Natural killer cell (primary cell): ENCODE results near the gene EMC10. TPM values are rescaled to one million over a fixed set of nuclear protein-coding genes. Genes with fewer than 3 reads are reported as not detected.

Experiments
- ATAC-seq, 3 donors: fragments of 150-1000 bp in 2 of 3; fragments of 200-7000 bp in 1 of 3; cut with Tn5 transposase; 1 replicate in 1 of 3; 2 replicates in 2 of 3; pipeline ENCODE4 v1.10.0; 2021; ENCODE audit warnings: mild to moderate bottlenecking in 2 of 3, moderate library complexity in 2 of 3
- DNase-seq, 2 donors: peaks; one replicate each; pipeline versions ENCODE4 v3.0.0 to v3.0.0-alpha.2; 2013 to 2021; ENCODE audit warnings: mixed read lengths in 1 of 2
- H3K27ac ChIP-seq: one replicate; pipeline ENCODE4 v1.5.1; 2013; ENCODE audit warnings: mild to moderate bottlenecking, low read length
- H3K27me3 ChIP-seq: one replicate; pipeline ENCODE4 v1.6.1; 2013; ENCODE audit warnings: low read length; ENCODE audit not compliant: control insufficient read depth, insufficient read depth
- H3K36me3 ChIP-seq: one replicate; pipeline ENCODE4 v1.6.1; 2013; ENCODE audit warnings: low read length; ENCODE audit not compliant: control insufficient read depth, insufficient read depth
- H3K4me1 ChIP-seq: one replicate; pipeline ENCODE4 v1.6.1; 2013; ENCODE audit warnings: low read length; ENCODE audit not compliant: control insufficient read depth, insufficient read depth
- H3K4me3 ChIP-seq: one replicate; pipeline ENCODE4 v1.5.1; 2013; ENCODE audit warnings: low read length
- H3K9me3 ChIP-seq: one replicate; pipeline ENCODE4 v1.6.1; 2013; ENCODE audit warnings: low read length; ENCODE audit not compliant: control insufficient read depth, insufficient read depth
- H3K27ac Mint-ChIP-seq, 2 donors: one replicate each; pipeline ENCODE4 v1.8.0; 2022; ENCODE audit warnings: mild to moderate bottlenecking in 2 of 2, mixed read lengths in 2 of 2, moderate library complexity in 1 of 2
- H3K27me3 Mint-ChIP-seq, 2 donors: one replicate each; pipeline ENCODE4 v1.8.0; 2022; ENCODE audit warnings: low read depth in 2 of 2, mixed read lengths in 2 of 2
- H3K36me3 Mint-ChIP-seq: one replicate; pipeline ENCODE4 v1.8.0; 2022; ENCODE audit warnings: mixed read lengths
- H3K4me1 Mint-ChIP-seq, 2 donors: one replicate each; pipeline ENCODE4 v1.8.0; 2022; ENCODE audit warnings: mixed read lengths in 2 of 2
- H3K4me3 Mint-ChIP-seq: one replicate; pipeline ENCODE4 v1.8.0; 2022; ENCODE audit warnings: mild to moderate bottlenecking, moderate library complexity, mixed read lengths
- H3K9me3 Mint-ChIP-seq, 2 donors: one replicate each; pipeline ENCODE4 v1.8.0; 2022; ENCODE audit warnings: mixed read lengths in 2 of 2
- CTCF ChIP-seq: fragments of 200-600 bp; IDR thresholded peaks from one replicate; pipeline ENCODE4 v1.8.0; 2022; ENCODE audit warnings: antibody characterized with exemption
- whole genome bisulfite sequencing: methylation state at CpG from one replicate; pipeline ENCODE4 v1.1.7; 2013; ENCODE audit warnings: missing lambda C conversion rate; ENCODE audit not compliant: insufficient coverage; 5-methylcytosine and 5-hydroxymethylcytosine counted together
- intact Hi-C: fragments of 100-400 bp; cut with micrococcal nuclease; formaldehyde crosslinking; loops from one replicate; pipeline ENCODE4 v1.14.2; 2022
- total RNA-seq, 4 donors: library from RNA; stranded (reverse); fragments of 120-200 nt in 1 of 4; gene quantifications; one replicate each; pipeline versions ENCODE4 v1.2.3 to v1.2.4, GENCODE V29; 2013 to 2022

EMC10 gene
- total RNA-seq, 3 donors from 2014 or later (not counting 1 experiment from before 2014, with no cell fraction given) = 79.5 to 85.1 (median 80.1) TPM

- Mint-ChIP-seq H3K4me1 (peaks cover 0 to 4% of the 10 kb centered on the region in 2 donors), H3K27ac (peak overlapping the region in 1 of 2 donors; percentile 75), H3K27me3 (no peaks in the 10 kb centered on the region), H3K36me3 (no peaks in the 10 kb centered on the region), H3K9me3 (no peaks in the 10 kb centered on the region), H3K4me3 (no peak overlapping the region)
- Histone ChIP-seq H3K4me1 (no peaks in the 10 kb centered on the region), H3K27ac (no peak overlapping the region), H3K27me3 (no peaks in the 10 kb centered on the region), H3K36me3 (no peaks in the 10 kb centered on the region), H3K9me3 (no peaks in the 10 kb centered on the region), H3K4me3 (no peak overlapping the region)
- TF ChIP-seq CTCF = no peak
- DNase-seq (no peak), ATAC-seq (no peak)
- intact Hi-C loops = no loop called here
- 75% methylated on average over 10 of the region's 10 CpGs for WGBS
These were observed 24.4 kb downstream of the EMC10 start for GRCh38 chr19:50500753-50501151.

- Histone ChIP-seq H3K27me3 (no peaks in the 10 kb centered on the region), H3K36me3 (no peaks in the 10 kb centered on the region), H3K4me3 (no peak overlapping the region), H3K4me1 (no peaks in the 10 kb centered on the region), H3K9me3 (no peaks in the 10 kb centered on the region), H3K27ac (no peak overlapping the region)
- Mint-ChIP-seq H3K9me3 (no peaks in the 10 kb centered on the region), H3K4me1 (peaks cover 0 to 4% of the 10 kb centered on the region in 2 donors), H3K27me3 (no peaks in the 10 kb centered on the region), H3K4me3 (no peak overlapping the region), H3K36me3 (no peaks in the 10 kb centered on the region), H3K27ac (peak overlapping the region in 1 of 2 donors; percentile 75)
- WGBS = 91% methylated on average over 12 of the region's 12 CpGs
- ATAC-seq (no peak), DNase-seq (no peak)
- intact Hi-C loops = no loop called here
- no peak for TF ChIP-seq CTCF
These were observed 24.9 kb downstream of the EMC10 start for GRCh38 chr19:50501186-50501567.

GRCh38 chr19:50501568-50502475 lies 25.5 kb downstream of the EMC10 start:
- 89% methylated on average over 24 of the region's 25 CpGs for WGBS
- ATAC-seq = no peak
- H3K9me3 ChIP-seq = no peaks in the 10 kb centered on the region

More at GRCh38 chr19:50501568-50502475, 25.5 kb downstream of the EMC10 start:
- Histone ChIP-seq H3K27ac (no peak overlapping the region), H3K36me3 (no peaks in the 10 kb centered on the region), H3K4me3 (no peak overlapping the region), H3K4me1 (no peaks in the 10 kb centered on the region), H3K27me3 (no peaks in the 10 kb centered on the region)
- Mint-ChIP-seq H3K36me3 (no peaks in the 10 kb centered on the region), H3K4me1 (peaks cover 0 to 4% of the 10 kb centered on the region in 2 donors), H3K4me3 (no peak overlapping the region), H3K27me3 (no peaks in the 10 kb centered on the region), H3K27ac (peak overlapping the region in 1 of 2 donors; percentile 49), H3K9me3 (no peaks in the 10 kb centered on the region)
- intact Hi-C loops = no loop called here
- no peak for TF ChIP-seq CTCF
- DNase-seq = no peak
